ENCODE results near the gene DNAH3.

- TF ChIP-seq YY1 (IDR thresholded peaks at IDR 0.05; ENCODE audit: insufficient read depth, insufficient read length) (no peak), ZNF274 (IDR thresholded peaks at IDR 0.05; ENCODE audit: low read depth, low read length) (no peak), SUZ12 (IDR thresholded peaks at IDR 0.05; ENCODE audit: extremely low read depth, insufficient read depth, insufficient read length) (no peak)
Measured at GRCh38 chr16:20956319-20956718, 194.3 kb downstream of the DNAH3 start.

All from NT2/D1 (cell line).